ENCODE data around the gene LRRC53. TPM values are rescaled to one million over a fixed set of nuclear protein-coding genes. Genes with fewer than 3 reads are reported as not detected.

LRRC53 gene
- total RNA-seq, 1 experiment from 2014 or later = not detected

DNA sequence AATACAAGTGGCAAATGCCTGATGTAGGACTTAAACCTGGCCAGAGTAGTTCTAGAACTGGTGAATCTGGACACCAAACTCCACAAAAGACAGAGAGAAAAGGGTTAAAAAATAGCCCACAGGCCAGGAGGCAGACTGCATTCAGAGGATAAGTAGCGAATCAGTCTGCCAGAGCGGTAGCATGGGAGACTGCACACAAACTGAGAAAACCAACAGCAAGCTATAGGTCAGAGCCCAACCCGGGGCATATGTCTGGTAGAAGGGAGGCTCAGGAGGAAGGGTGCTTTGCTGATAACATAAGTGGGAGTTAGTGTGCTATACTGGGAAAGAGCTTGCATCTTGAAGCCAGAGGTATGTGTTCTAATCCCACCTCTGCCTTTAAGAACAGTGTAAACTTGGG lies 4.0 kb downstream of the LRRC53 start:
- in situ Hi-C loops (cut with HindIII; ENCODE audit: low pct_unique_long_range_greater_than_20kb, low sequenced_read_pairs) = no loop called here
- no peak for DNase-seq (ENCODE audit: low read depth, low spot score)
- H3K36me3 ChIP-seq (ENCODE audit: control insufficient read depth, insufficient read depth, low read length) = no peaks in the 10 kb centered on the region
- no peaks in the 10 kb centered on the region for H3K4me1 ChIP-seq (ENCODE audit: control insufficient read depth, insufficient read depth, low read length)
- POLR2A ChIA-PET = no interaction called here
- no peak overlapping the region for H3K27ac ChIP-seq (ENCODE audit: low read length)
- intact Hi-C loops (cut with micrococcal nuclease; ENCODE audit: unreplicated experiment) = loop anchor here (10.0 kb wide), 1 partner anchor 176 kb away; no protein-coding TSS in a partner anchor
- no peak for ATAC-seq
- H3K9me3 ChIP-seq (ENCODE audit: control insufficient read depth, insufficient read depth, low read depth, low read length) = no peaks in the 10 kb centered on the region
- H3K4me3 ChIP-seq (ENCODE audit: low read depth in 2 of 2, low read length in 2 of 2) = no peak overlapping the region
- no peaks in the 10 kb centered on the region for H3K27me3 ChIP-seq (ENCODE audit: control insufficient read depth, insufficient read depth, low read length)
- TF ChIP-seq, protein P1, sequence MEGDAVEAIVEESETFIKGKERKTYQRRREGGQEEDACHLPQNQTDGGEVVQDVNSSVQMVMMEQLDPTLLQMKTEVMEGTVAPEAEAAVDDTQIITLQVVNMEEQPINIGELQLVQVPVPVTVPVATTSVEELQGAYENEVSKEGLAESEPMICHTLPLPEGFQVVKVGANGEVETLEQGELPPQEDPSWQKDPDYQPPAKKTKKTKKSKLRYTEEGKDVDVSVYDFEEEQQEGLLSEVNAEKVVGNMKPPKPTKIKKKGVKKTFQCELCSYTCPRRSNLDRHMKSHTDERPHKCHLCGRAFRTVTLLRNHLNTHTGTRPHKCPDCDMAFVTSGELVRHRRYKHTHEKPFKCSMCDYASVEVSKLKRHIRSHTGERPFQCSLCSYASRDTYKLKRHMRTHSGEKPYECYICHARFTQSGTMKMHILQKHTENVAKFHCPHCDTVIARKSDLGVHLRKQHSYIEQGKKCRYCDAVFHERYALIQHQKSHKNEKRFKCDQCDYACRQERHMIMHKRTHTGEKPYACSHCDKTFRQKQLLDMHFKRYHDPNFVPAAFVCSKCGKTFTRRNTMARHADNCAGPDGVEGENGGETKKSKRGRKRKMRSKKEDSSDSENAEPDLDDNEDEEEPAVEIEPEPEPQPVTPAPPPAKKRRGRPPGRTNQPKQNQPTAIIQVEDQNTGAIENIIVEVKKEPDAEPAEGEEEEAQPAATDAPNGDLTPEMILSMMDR (IDR thresholded peaks at IDR 0.05) = no peak
- no peak for TF ChIP-seq TCF7L2 (IDR thresholded peaks at IDR 0.05; ENCODE audit: low read depth, low read length)
- TF ChIP-seq POLR2AphosphoS5 (IDR thresholded peaks at IDR 0.05; ENCODE audit: low read depth, low read length) = no peak
- CTCF ChIA-PET = no interaction called here
- no TSS peak for BruUV-seq (replicated peaks)

DNA sequence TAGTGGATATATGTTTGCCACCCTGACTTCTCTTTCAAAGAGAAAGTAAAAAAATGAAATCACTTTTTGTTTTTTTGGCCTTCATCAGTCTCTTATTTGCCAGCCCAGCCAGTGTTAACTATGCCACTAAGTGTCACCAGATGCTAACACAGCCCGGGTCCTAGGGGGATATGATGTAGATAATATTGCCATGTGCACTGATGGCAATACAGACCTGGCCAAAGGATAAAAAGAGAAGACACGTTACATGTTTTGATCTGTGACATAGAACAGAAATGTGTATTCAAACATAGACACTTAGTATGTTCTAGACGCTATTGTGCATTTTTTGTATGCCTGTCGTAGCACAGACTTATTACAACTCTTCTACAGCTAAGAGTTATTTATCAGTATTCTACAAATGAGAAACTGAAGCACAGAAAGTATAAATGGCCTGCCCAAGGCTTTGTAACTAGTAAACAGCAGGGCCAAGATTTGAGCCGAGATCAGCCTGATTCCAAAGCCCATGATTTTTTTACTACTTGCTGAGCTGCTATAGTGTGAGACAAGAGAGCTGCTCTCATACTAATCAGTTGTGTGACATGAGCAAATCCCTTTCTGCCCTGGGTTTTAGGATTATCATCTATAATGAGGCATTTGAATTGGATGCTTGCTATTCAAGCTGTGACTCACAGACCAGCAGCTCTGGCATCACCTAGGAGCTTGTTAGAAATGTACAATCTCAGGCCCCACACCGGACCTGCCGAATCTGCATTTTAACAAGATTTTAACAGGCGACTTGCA lies 6.3 kb downstream of the LRRC53 start:
- intact Hi-C loops (cut with micrococcal nuclease; ENCODE audit: unreplicated experiment) = loop anchor here (10.0 kb wide), 1 partner anchor 179 kb away; no protein-coding TSS in a partner anchor
- ChIA-PET CTCF (no interaction called here), POLR2A (no interaction called here)
- Histone ChIP-seq H3K27me3 (ENCODE audit: control insufficient read depth, insufficient read depth, low read length) (no peaks in the 10 kb centered on the region), H3K9me3 (ENCODE audit: control insufficient read depth, insufficient read depth, low read depth, low read length) (no peaks in the 10 kb centered on the region), H3K4me1 (ENCODE audit: control insufficient read depth, insufficient read depth, low read length) (no peaks in the 10 kb centered on the region), H3K4me3 (ENCODE audit: low read depth in 2 of 2, low read length in 2 of 2) (no peak overlapping the region), H3K36me3 (ENCODE audit: control insufficient read depth, insufficient read depth, low read length) (no peaks in the 10 kb centered on the region), H3K27ac (ENCODE audit: low read length) (no peak overlapping the region)
- no peak for ATAC-seq
- in situ Hi-C loops (cut with HindIII; ENCODE audit: low pct_unique_long_range_greater_than_20kb, low sequenced_read_pairs) = no loop called here
- TF ChIP-seq, protein P2, sequence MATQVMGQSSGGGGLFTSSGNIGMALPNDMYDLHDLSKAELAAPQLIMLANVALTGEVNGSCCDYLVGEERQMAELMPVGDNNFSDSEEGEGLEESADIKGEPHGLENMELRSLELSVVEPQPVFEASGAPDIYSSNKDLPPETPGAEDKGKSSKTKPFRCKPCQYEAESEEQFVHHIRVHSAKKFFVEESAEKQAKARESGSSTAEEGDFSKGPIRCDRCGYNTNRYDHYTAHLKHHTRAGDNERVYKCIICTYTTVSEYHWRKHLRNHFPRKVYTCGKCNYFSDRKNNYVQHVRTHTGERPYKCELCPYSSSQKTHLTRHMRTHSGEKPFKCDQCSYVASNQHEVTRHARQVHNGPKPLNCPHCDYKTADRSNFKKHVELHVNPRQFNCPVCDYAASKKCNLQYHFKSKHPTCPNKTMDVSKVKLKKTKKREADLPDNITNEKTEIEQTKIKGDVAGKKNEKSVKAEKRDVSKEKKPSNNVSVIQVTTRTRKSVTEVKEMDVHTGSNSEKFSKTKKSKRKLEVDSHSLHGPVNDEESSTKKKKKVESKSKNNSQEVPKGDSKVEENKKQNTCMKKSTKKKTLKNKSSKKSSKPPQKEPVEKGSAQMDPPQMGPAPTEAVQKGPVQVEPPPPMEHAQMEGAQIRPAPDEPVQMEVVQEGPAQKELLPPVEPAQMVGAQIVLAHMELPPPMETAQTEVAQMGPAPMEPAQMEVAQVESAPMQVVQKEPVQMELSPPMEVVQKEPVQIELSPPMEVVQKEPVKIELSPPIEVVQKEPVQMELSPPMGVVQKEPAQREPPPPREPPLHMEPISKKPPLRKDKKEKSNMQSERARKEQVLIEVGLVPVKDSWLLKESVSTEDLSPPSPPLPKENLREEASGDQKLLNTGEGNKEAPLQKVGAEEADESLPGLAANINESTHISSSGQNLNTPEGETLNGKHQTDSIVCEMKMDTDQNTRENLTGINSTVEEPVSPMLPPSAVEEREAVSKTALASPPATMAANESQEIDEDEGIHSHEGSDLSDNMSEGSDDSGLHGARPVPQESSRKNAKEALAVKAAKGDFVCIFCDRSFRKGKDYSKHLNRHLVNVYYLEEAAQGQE (IDR thresholded peaks at IDR 0.05; ENCODE audit: insufficient read depth in 1 of 2, low read depth in 2 of 2, low read length in 1 of 2) = no peak
- TF ChIP-seq SIN3A (IDR thresholded peaks at IDR 0.05; ENCODE audit: borderline replicate concordance, insufficient read depth, low read depth, low read length) (no peak), POLR2AphosphoS5 (IDR thresholded peaks at IDR 0.05; ENCODE audit: low read depth, low read length) (no peak), TCF7L2 (IDR thresholded peaks at IDR 0.05; ENCODE audit: low read depth, low read length) (no peak)
- TF ChIP-seq, protein P1 (IDR thresholded peaks at IDR 0.05) = no peak
- no peak for DNase-seq (ENCODE audit: low read depth, low spot score)
- no TSS peak for BruUV-seq (replicated peaks)
